Endothelial cell of hepatic sinusoid (primary cell): ENCODE data around the gene FAM200C.

Experiments
- in situ Hi-C: cut with HindIII; loops from 2 replicates; pipeline ENCODE4 v1.10.0; 2017; ENCODE audit warnings: low sequenced_read_pairs

Gene FAM200C

GRCh38 chr5:160420331-160420610 is 20.4 kb upstream of the FAM200C start:
- in situ Hi-C loops = no loop called here

DNA sequence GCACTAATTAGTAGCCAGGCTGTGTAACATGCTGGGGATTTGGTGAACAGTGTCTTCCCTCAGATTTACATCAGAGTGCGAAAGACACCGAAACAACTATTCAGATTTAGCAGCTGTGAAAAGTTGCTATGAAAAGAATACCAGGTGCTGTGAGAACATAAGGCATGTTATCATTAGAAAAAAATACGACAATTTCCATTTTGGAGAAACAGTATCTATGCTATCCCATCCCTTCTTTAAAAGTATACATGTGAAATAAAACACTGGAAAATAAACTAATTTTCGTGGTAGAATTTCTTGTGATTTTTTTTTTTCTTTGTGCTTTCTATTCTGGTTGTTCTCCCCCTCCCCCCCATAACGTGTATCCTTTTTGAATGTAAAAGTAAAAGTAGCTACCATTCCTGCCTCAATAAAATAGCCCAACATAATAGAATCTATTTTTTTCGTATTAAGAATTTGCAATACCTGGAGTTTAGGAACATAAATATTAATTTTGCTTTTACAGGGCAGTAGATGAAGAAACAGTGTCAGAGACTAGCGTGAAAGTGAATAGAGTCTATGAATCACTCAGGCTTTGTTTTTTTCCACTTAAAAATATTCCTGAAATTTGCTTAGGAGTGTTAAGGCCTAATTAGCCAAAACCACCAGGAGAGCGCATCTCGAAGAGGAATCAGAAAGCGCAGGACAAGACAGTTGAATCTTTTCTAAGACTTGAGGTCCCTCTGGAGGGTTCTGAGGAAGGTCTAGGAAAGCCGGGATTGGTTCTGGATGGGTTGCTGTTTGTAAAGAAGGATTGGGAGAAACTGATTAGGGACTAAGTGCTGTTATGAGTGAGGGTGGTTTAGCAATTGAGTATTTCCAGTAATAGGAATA is 19.8 kb upstream of the FAM200C start:
- in situ Hi-C loops = no loop called here

DNA sequence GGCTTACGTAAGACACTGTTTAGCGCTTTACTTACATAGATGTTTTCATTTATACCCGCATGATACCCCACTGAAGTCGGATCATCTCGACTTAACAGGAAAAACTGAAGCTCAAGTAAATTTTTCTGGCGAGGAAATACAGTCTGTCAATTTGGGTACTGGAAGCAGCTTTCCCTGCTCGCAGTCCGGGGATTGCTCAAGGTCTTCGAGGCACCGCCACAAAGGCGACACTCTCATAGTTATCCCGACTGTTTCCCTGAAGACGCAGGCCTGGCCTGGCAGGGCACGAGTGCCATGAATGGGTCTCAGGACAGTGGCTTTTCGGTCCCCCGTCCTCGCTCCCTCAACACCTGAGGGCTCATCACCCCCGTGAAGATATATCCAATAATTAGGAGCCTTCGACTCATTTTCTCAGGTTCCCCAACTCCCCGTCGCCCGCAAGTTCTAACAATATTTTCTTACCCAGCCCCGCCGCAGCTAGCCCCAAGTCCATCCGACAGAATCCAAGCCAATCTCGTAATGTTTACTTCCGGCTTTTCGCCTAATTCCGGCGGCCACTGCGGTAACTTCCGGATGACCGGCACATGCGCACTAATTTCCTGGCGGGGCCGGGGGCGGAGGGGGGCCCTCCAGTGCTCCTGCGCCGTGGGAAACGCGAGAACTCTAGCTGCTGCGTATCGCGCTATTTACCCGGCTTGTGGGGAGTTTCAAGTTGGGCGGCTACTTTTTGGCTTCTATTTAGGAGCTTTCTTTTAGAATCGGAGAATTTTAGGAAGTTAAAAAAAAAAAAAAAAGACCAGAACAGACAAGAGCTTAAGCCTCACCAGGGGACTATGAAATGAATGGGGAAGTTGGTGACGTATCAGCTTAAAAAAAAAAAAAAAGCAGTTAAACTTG is 19.0 kb upstream of the FAM200C start, which contains the start of gene SLU7:
SLU7 (minus strand) TSS at position 521 of the 897 bp plus-strand sequence. CDS start 3,787 bp downstream, outside the sequence.
- in situ Hi-C loops = no loop called here

GRCh38 chr5:160398806-160399205 is 1.0 kb downstream of the FAM200C start:
- in situ Hi-C loops = no loop called here

- in situ Hi-C loops = no loop called here
These were observed 2.4 kb downstream of the FAM200C start for GRCh38 chr5:160397492-160397891.

DNA sequence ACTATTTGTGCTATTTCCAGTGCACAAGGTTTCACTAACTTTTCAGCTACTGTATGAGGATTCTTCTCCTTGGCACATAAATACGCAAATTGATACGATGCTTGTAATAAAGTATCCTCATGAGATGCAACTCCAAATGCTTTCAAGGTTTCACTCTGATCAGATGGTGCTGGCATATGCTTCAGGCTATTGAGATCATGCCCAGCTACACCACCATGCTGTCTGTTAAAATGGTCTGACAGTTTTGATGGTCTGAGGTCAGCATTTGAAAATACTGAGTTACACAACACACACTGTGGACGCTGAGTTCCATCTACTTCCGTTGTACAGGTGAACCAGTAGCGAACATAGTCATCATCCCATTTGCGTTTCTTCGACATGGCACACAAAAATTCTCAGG is 4.7 kb downstream of the FAM200C start:
- in situ Hi-C loops = no loop called here

GRCh38 chr5:160390787-160391696 is 8.8 kb downstream of the FAM200C start:
- in situ Hi-C loops = no loop called here

- in situ Hi-C loops = no loop called here
These were observed 12.4 kb downstream of the FAM200C start for GRCh38 chr5:160387445-160387844.

- in situ Hi-C loops = no loop called here
These were observed 14.4 kb downstream of the FAM200C start for GRCh38 chr5:160385496-160385895.

DNA sequence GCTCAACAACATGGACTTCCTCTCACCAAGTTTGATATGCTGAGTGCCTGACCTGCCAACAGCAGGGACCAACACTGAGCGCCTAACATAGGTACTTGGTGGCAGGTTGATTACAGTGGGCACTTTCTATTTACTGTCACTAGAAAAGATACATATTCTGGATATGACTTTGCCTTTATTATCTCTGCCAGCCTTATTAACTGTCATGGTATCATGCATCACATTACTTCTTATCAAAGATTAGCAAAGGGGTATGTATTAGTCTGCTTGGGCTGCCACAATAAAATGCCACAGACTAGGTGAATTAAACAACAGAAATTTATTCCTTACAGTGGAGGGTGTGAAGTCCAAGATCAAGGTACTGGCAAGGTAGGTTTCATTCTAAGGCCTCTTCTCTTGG is 15.2 kb downstream of the FAM200C start:
- in situ Hi-C loops = no loop called here

GRCh38 chr5:160382346-160382745 is 17.5 kb downstream of the FAM200C start:
- in situ Hi-C loops = no loop called here

DNA sequence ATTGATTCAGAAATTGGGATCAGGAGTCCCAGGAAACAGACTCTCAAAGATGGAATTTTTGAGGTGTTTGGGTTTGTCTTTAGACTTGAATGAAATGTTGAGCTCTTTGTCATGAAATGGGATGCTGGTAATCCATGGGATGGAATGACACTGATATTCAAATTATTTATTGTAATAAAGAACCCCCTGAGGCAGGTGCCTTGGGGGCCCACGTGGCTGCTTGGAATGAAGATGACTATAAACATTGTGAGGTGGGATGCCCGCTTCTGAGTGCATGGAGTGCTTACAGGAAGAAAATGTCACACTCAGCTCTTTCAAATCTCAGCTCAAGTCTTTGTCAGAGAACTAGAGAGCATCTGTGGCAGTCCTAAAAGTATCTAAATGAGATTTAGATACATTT is 19.8 kb downstream of the FAM200C start:
- in situ Hi-C loops = no loop called here

GRCh38 chr5:160379511-160379910 is 20.3 kb downstream of the FAM200C start:
- in situ Hi-C loops = no loop called here

DNA sequence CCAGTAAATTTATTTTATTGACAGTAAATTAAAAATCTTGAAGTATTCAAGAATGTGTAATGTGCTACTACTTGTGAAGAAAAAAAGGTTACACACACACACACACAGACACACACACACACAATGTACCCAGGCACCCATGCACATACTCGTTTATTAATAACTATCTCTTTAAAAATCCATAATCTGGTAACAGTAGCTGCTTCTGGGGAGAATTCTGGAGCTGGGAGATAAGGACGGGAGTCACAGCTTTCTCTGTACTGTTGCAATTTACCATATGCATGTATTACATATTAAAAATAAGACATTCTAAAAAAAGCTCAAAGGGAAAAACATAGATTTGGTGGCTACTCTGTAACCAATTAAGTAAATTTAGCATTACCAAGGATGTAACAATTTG is 21.5 kb downstream of the FAM200C start:
- in situ Hi-C loops = no loop called here

DNA sequence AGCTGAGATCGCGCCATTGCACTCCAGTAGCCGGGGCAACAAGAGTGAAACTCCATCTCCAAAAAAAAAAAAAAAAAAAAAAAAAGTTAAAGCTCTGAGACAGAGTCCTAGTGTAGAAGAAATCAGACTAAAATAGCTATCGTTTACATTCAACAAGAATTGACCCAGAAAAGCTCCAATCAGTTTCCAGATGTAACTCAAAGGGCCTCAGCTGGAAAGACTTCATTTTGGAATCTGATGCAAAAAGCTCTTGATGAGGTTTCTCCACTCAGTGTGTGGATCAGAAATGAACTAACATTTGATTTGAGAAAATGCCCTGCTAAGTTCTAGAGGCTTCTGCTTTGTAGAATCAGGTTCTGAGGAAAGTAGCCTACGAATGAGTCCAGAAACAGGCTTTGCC is 22.2 kb downstream of the FAM200C start:
- in situ Hi-C loops = no loop called here

- in situ Hi-C loops = no loop called here
These were observed 23.4 kb downstream of the FAM200C start for GRCh38 chr5:160376416-160376815.

GRCh38 chr5:160375701-160376100 is 24.2 kb downstream of the FAM200C start:
- in situ Hi-C loops = no loop called here

- in situ Hi-C loops = no loop called here
These were observed 24.7 kb downstream of the FAM200C start for GRCh38 chr5:160375166-160375565.

GRCh38 chr5:160371294-160371693 is 28.6 kb downstream of the FAM200C start:
- in situ Hi-C loops = loop anchor here (25.0 kb wide), 1 partner anchor 334 kb away; no protein-coding TSS in a partner anchor

DNA sequence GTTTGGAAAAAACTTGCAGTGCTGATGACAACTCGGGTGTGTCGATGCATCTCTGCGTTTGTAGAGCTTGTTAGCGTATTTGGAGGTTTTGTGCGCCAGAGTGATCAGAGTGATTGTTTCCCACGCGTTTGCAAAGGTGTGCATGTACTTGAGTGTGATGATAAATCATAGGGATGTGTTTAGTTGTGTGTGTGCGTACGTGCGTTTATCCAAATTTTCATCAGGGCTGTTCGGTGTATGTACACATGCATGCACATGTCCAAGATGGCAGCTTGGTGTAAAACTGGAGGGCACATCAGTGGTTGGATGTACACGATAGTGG is 29.2 kb downstream of the FAM200C start:
- in situ Hi-C loops = loop anchor here (25.0 kb wide), 1 partner anchor 333 kb away; no protein-coding TSS in a partner anchor
